OCI-LY1 (cell line): ENCODE results near the gene TAB3.

Experiments
- H2AFZ ChIP-seq: fragments of 200-600 bp; sonication (generic), shearing (Covaris generic); 2 replicates; pipeline ENCODE4 v1.6.0; 2014; ENCODE audit warnings: antibody characterized with exemption, mild to moderate bottlenecking, low read length
- H3F3A ChIP-seq: fragments of 200-600 bp; sonication (generic), shearing (Covaris generic); 2 replicates; pipeline ENCODE4 v1.6.0; 2014; ENCODE audit warnings: mild to moderate bottlenecking, antibody characterized with exemption, low read length, moderate library complexity; ENCODE audit not compliant: insufficient read depth
- H3K27ac ChIP-seq: fragments of 200-600 bp; sonication (generic); 2 replicates; pipeline ENCODE4 v1.5.1; 2014; ENCODE audit warnings: low read length, mixed run types, mild to moderate bottlenecking, low read depth; ENCODE audit not compliant: poor library complexity, severe bottlenecking
- H3K27me3 ChIP-seq: fragments of 200-600 bp; sonication (generic); 2 replicates; pipeline ENCODE4 v1.6.0; 2014; ENCODE audit warnings: antibody characterized with exemption, mild to moderate bottlenecking, low read length, moderate library complexity; ENCODE audit not compliant: insufficient read depth
- H3K36me3 ChIP-seq: fragments of 200-600 bp; sonication (generic); 2 replicates; pipeline ENCODE4 v1.6.1; 2014; ENCODE audit warnings: mild to moderate bottlenecking, antibody characterized with exemption, low read length, moderate library complexity, mixed read lengths; ENCODE audit not compliant: insufficient read depth
- H3K4me1 ChIP-seq: fragments of 200-600 bp; sonication (generic); 2 replicates; pipeline ENCODE4 v1.5.1; 2014; ENCODE audit warnings: mild to moderate bottlenecking, low read length, moderate library complexity; ENCODE audit not compliant: insufficient read depth, severe bottlenecking
- H3K4me2 ChIP-seq: fragments of 200-600 bp; sonication (generic), shearing (Covaris generic); 2 replicates; pipeline ENCODE4 v1.6.1; 2014; ENCODE audit warnings: low read length
- H3K4me3 ChIP-seq: fragments of 200-600 bp; sonication (generic); 2 replicates; pipeline ENCODE4 v1.5.1; 2014; ENCODE audit warnings: low read length, low read depth, mild to moderate bottlenecking, mixed read lengths; ENCODE audit not compliant: poor library complexity, severe bottlenecking
- H3K79me2 ChIP-seq: fragments of 200-600 bp; shearing (Covaris generic); 2 replicates; pipeline ENCODE4 v1.6.1; 2016; ENCODE audit warnings: mixed run types, low read length, mixed read lengths; ENCODE audit not compliant: insufficient read depth
- H3K9ac ChIP-seq: fragments of 200-600 bp; sonication (generic), shearing (Covaris generic); 2 replicates; pipeline ENCODE4 v1.6.1; 2014; ENCODE audit warnings: mild to moderate bottlenecking, low read length, mixed read lengths
- H3K9me2 ChIP-seq: fragments of 200-600 bp; sonication (generic), shearing (Covaris generic); 2 replicates; pipeline ENCODE4 v1.6.1; 2014; ENCODE audit warnings: low read depth, mild to moderate bottlenecking, low read length, mixed read lengths
- H3K9me3 ChIP-seq: fragments of 200-600 bp; shearing (Covaris generic); 2 replicates; pipeline ENCODE4 v1.6.1; 2014; ENCODE audit warnings: low read length, mixed read lengths
- H4K20me1 ChIP-seq: fragments of 200-600 bp; sonication (generic), shearing (Covaris generic); 2 replicates; pipeline ENCODE4 v1.6.0; 2016; ENCODE audit warnings: mild to moderate bottlenecking, low read length; ENCODE audit not compliant: insufficient read depth
- EZH2 ChIP-seq: fragments of 200-600 bp; sonication (generic), shearing (Covaris generic); IDR thresholded peaks from 2 replicates; pipeline ENCODE4 v1.8.0; 2017; ENCODE audit warnings: borderline replicate concordance, mixed run types, mild to moderate bottlenecking, antibody characterized with exemption, low read length, moderate library complexity, mixed read lengths
- TF ChIP-seq, protein P1 (sequence below): fragments of 200-600 bp; sonication (generic), shearing (Covaris generic); IDR thresholded peaks from 2 replicates; pipeline ENCODE4 v1.5.1; 2017; ENCODE audit warnings: mild to moderate bottlenecking, antibody characterized with exemption, low read length, moderate library complexity, mixed read lengths

The TAB3 gene

DNA sequence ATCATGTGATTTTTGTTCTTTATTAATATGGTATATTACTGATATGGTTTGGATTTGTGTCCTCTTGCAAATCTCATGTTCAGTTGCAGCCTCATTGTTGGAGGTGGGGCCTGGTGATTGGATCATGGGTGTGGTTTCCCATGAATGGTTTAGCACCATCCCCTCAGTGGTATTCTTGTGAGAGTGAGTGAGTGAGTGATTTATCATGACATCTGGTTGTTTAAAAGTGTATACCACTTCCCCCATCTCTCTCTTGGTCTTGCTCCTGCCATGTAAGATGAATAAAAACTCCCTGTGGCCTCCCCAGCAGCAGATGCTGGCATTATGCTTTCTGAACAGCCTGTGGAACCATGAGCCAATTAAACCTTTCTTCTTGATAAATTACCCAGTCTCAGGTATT, 111.5 kb downstream of the TAB3 start:
- no peak overlapping the region for H3K9ac ChIP-seq
- H4K20me1 ChIP-seq = no peaks in the 10 kb centered on the region
- H3F3A ChIP-seq = no peaks in the 10 kb centered on the region
- H3K4me1 ChIP-seq = no peaks in the 10 kb centered on the region
- H2AFZ ChIP-seq = no peak overlapping the region
- H3K9me2 ChIP-seq = no peaks in the 10 kb centered on the region
- no peak overlapping the region for H3K4me3 ChIP-seq
- H3K4me2 ChIP-seq = no peak overlapping the region
- no peaks in the 10 kb centered on the region for H3K79me2 ChIP-seq
- TF ChIP-seq, protein P1, sequence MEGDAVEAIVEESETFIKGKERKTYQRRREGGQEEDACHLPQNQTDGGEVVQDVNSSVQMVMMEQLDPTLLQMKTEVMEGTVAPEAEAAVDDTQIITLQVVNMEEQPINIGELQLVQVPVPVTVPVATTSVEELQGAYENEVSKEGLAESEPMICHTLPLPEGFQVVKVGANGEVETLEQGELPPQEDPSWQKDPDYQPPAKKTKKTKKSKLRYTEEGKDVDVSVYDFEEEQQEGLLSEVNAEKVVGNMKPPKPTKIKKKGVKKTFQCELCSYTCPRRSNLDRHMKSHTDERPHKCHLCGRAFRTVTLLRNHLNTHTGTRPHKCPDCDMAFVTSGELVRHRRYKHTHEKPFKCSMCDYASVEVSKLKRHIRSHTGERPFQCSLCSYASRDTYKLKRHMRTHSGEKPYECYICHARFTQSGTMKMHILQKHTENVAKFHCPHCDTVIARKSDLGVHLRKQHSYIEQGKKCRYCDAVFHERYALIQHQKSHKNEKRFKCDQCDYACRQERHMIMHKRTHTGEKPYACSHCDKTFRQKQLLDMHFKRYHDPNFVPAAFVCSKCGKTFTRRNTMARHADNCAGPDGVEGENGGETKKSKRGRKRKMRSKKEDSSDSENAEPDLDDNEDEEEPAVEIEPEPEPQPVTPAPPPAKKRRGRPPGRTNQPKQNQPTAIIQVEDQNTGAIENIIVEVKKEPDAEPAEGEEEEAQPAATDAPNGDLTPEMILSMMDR = no peak
- TF ChIP-seq EZH2 = no peak
- no peaks in the 10 kb centered on the region for H3K36me3 ChIP-seq
- H3K9me3 ChIP-seq = no peaks in the 10 kb centered on the region
- H3K27me3 ChIP-seq = no peaks in the 10 kb centered on the region
- no peak overlapping the region for H3K27ac ChIP-seq
